Measurements from ENCODE around the gene ALPL. TPM values are rescaled to one million over a fixed set of nuclear protein-coding genes. Genes with fewer than 3 reads are reported as not detected.

Gene ALPL
- total and polyA plus RNA-seq, 2 of the 4 experiments (the other 2 are of a cell fraction): 0.54 to 2.2 TPM

DNA sequence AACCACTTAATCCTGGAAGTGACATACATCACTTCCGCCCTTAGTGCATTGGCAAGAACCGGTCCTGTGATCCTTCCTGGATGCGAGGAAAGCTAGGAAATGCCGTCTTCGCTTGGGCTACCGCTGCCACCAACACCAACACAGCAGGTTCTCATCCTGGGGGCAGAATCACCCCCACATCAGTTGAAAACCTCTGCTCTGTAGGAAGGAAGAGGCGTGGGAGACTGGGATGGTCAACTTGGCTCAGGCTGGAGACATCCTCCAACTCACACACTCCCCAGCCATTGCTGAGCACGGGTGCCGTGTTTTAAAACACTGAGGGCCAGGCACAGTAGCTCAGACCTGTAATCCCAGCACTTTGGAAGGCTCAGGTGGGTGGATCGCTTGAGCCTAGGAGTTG, 74.9 kb downstream of the ALPL start:
- Histone ChIP-seq H2BK15ac (ENCODE audit: low read depth, low read length) (no peak overlapping the region; the same call in 2 of the 3 replicates), H3K4me3 (ENCODE audit: insufficient read depth, low read depth, low read length) (no peak overlapping the region), H3K36me3 (ENCODE audit: control insufficient read depth, insufficient read depth, low read length) (no peaks in the 10 kb centered on the region), H2BK120ac (ENCODE audit: low read depth, low read length) (no peak overlapping the region), H3K18ac (ENCODE audit: low read depth, low read length) (no peak overlapping the region), H4K5ac (ENCODE audit: low read depth, low read length) (no peak overlapping the region), H3K4me2 (ENCODE audit: low read depth, low read length) (no peak overlapping the region), H3K14ac (replicated peaks; ENCODE audit: low read depth, low read length) (no peak overlapping the region), H3K4me1 (ENCODE audit: control insufficient read depth, insufficient read depth, low read length) (peaks cover 7% of the 10 kb centered on the region), H3K27ac (ENCODE audit: insufficient read depth, low read length) (no peak overlapping the region), H3K9me1 (ENCODE audit: insufficient read depth, low read length) (peaks cover 2% of the 10 kb centered on the region; the same call in 1 of the 2 replicates), H3K23ac (ENCODE audit: low read depth, low read length) (no peak overlapping the region), H2AK5ac (ENCODE audit: low read depth, low read length) (no peak overlapping the region), H4K91ac (ENCODE audit: insufficient read depth, low read depth, low read length) (no peak overlapping the region), H3K4ac (ENCODE audit: low read depth, low read length) (no peak overlapping the region), H2BK5ac (ENCODE audit: low read depth, low read length, poor library complexity, severe bottlenecking) (no peak overlapping the region), H3K27me3 (ENCODE audit: control insufficient read depth, insufficient read depth, low read length) (peaks cover 10% of the 10 kb centered on the region; the same call in 1 of the 2 replicates), H2BK20ac (ENCODE audit: low read depth, low read length) (no peak overlapping the region), H3K9ac (ENCODE audit: low read depth, low read length) (no peak overlapping the region), H3K56ac (ENCODE audit: extremely low read depth, insufficient read depth, low read length) (no peak overlapping the region), H2AK9ac (replicated peaks; ENCODE audit: low read depth, low read length, poor library complexity) (no peak overlapping the region), H4K20me1 (ENCODE audit: insufficient read depth, low read length) (no peaks in the 10 kb centered on the region), H3K9me3 (ENCODE audit: control insufficient read depth, insufficient read depth, low read length) (no peaks in the 10 kb centered on the region), H4K8ac (ENCODE audit: low read depth in 2 of 2, low read length in 2 of 2) (no peak overlapping the region), H2AFZ (replicated peaks; ENCODE audit: low read length, poor library complexity) (no peak overlapping the region), H3K79me1 (ENCODE audit: low read depth in 1 of 2, low read length in 2 of 2) (no peaks in the 10 kb centered on the region)
- intact Hi-C loops (cut with micrococcal nuclease): no loop called here
- no CpG with 5 or more reads among the region's 10 CpGs for WGBS, 2 experiments (ENCODE audit: extremely low coverage in 2 of 2, insufficient read length in 1 of 2)
- in situ Hi-C loops (cut with MboI; ENCODE audit: low sequenced_read_pairs): no loop called here
- BruUV-seq (replicated peaks): no TSS peak
- CTCF ChIA-PET: no interaction called here
- DNase-seq (no peak), ATAC-seq (ENCODE audit: low read depth) (no peak)
- POLR2A ChIA-PET (ENCODE audit: unreplicated experiment): no interaction called here
- TF ChIP-seq ELK1 (IDR thresholded peaks at IDR 0.05; ENCODE audit: borderline replicate concordance, low read depth, low read length) (no peak), RCOR1 (IDR thresholded peaks at IDR 0.05; ENCODE audit: insufficient replicate concordance, low read length) (no peak), RAD21 (IDR thresholded peaks at IDR 0.05; ENCODE audit: low read length) (no peak), CEBPB (IDR thresholded peaks at IDR 0.05; ENCODE audit: low read depth, low read length) (no peak), CHD1 (IDR thresholded peaks at IDR 0.05; ENCODE audit: low read depth, low read length) (no peak), MAFK (IDR thresholded peaks at IDR 0.05; ENCODE audit: low read depth, low read length) (no peak), NFE2L2 (IDR thresholded peaks at IDR 0.05; ENCODE audit: low read depth, low read length) (no peak), POLR2A (IDR thresholded peaks at IDR 0.05; ENCODE audit: low read depth, low read length) (no peak), MXI1 (IDR thresholded peaks at IDR 0.05; ENCODE audit: borderline replicate concordance, low read depth, low read length) (no peak), BHLHE40 (IDR thresholded peaks at IDR 0.05; ENCODE audit: low read depth, low read length) (no peak), USF2 (IDR thresholded peaks at IDR 0.05; ENCODE audit: low read depth, low read length) (no peak)
- TF ChIP-seq, protein P1, sequence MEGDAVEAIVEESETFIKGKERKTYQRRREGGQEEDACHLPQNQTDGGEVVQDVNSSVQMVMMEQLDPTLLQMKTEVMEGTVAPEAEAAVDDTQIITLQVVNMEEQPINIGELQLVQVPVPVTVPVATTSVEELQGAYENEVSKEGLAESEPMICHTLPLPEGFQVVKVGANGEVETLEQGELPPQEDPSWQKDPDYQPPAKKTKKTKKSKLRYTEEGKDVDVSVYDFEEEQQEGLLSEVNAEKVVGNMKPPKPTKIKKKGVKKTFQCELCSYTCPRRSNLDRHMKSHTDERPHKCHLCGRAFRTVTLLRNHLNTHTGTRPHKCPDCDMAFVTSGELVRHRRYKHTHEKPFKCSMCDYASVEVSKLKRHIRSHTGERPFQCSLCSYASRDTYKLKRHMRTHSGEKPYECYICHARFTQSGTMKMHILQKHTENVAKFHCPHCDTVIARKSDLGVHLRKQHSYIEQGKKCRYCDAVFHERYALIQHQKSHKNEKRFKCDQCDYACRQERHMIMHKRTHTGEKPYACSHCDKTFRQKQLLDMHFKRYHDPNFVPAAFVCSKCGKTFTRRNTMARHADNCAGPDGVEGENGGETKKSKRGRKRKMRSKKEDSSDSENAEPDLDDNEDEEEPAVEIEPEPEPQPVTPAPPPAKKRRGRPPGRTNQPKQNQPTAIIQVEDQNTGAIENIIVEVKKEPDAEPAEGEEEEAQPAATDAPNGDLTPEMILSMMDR (conservative IDR thresholded peaks at IDR 0.05; ENCODE audit: low read depth, low read length): no peak
- dilution Hi-C loops (cut with HindIII; ENCODE audit: low sequenced_read_pairs, unreplicated experiment): no loop called here

All from IMR-90 (cell line).